ENCODE data around the gene SDCBP2. TPM values are rescaled to one million over a fixed set of nuclear protein-coding genes. Genes with fewer than 3 reads are reported as not detected.
A peak's percentile ranks its signal among the peaks of the same experiment; 100 is the strongest.

The SDCBP2 gene
- total RNA-seq, 4 donors from 2014 or later = 1.3 to 2.9 (median 2.1) TPM

DNA sequence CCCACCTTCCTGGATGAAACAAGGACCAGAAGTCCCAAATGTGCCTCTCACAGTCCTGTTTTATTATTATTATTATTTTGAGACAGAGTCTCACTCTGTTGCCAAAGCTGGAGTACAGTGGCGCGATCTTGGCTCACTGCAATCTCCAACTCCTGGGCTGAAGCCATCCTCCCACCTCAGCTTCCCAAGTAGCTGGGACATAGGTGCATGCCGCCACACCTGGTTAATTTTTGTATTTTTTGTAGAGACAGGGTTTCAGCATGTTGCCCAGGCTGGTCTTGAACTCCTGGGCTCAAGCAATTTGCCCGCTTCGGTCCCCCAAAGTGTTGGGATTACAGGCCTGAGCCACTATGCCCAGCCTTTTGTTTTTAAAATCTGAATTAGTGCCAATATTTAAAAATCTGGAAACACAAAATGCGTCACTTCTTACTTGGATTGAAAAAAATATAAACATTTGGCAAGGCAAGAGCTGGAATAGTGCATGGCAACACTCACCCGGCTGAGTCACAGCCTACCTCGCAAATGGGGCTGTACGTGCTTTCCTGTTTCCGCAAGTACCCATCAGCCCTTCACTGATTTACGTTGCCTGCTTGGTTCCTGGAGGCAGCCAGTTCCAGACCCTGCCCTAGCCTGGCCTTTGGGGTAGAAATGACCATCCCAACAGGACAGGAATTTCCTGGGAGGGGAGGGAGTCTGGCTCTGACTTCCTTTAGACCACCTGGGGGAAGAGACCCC lies 6.3 kb downstream of the SDCBP2 start:
- Histone ChIP-seq H3K4me3 (no peak overlapping the region), H3K36me3 (no peaks in the 10 kb centered on the region), H3K9me3 (no peaks in the 10 kb centered on the region), H3K27me3 (no peaks in the 10 kb centered on the region), H3K27ac (peak overlapping the region; percentile 93 to 99 (median 97)), H3K4me1 (peaks cover 27 to 44% of the 10 kb centered on the region in 2 donors)
- ATAC-seq (no peak), DNase-seq (no peak)
- TF ChIP-seq POLR2A (IDR thresholded peaks at IDR 0.05) (peak; percentile 8 to 57), CTCF (IDR thresholded peaks at IDR 0.05 in 4 of 5, conservative IDR thresholded peaks at IDR 0.05 in 1 of 5) (no peak)
- in situ Hi-C loops (cut with MboI; ENCODE audit: low sequenced_read_pairs in 4 of 4) = no loop called here
- intact Hi-C loops (cut with DNase I; ENCODE audit: low total_unique reads) = no loop called here

GRCh38 chr20:1321654-1321939 lies 7.3 kb downstream of the SDCBP2 start:
- Histone ChIP-seq H3K27me3 (no peaks in the 10 kb centered on the region), H3K36me3 (no peaks in the 10 kb centered on the region), H3K4me1 (peaks cover 17 to 33% of the 10 kb centered on the region in 2 donors), H3K9me3 (no peaks in the 10 kb centered on the region), H3K27ac (peak overlapping the region; percentile 93 to 99 (median 97)), H3K4me3 (no peak overlapping the region)
- ATAC-seq = no peak
- DNase-seq = no peak
- intact Hi-C loops (cut with DNase I; ENCODE audit: low total_unique reads) (no loop called here), in situ Hi-C loops (cut with MboI; ENCODE audit: low sequenced_read_pairs in 4 of 4) (no loop called here)
- TF ChIP-seq POLR2A (IDR thresholded peaks at IDR 0.05) (no peak), CTCF (IDR thresholded peaks at IDR 0.05 in 4 of 5, conservative IDR thresholded peaks at IDR 0.05 in 1 of 5) (no peak)

DNA sequence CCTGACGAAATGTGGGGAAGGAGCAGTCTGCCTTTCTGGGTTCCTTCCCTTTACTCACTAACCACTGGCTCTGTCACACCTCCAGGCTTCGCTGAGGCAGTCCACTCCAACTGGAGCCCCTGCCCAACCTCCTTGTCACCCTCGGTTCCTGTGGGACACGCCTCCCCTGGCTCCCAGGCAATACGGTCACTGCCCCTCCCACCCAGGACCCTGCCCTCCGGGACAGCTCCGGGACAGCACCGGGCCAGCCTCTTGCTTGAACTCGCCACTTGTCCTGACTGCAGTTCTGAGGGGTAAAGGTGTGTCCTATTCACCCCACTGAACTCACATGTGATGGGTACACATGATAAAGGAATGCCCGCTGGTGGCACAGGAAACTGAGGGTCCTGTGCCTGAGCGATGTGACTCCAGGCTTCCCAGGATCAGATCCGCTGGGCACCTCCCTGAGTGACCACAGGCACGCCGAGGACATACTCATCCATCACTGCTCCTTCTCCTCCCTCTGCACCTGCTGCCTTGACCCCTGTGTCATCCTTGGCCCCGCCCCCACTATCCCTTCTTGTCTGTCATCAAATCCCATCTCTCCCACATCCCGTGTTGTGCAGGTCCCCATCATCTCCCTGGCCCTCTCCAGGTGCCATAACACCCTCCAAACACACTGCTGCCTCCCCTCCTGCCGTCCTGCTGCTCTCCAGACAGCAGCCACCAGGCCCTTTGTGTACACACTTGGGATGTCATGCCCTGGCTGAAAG lies 7.9 kb downstream of the SDCBP2 start:
- Histone ChIP-seq H3K36me3 (no peaks in the 10 kb centered on the region), H3K4me1 (peaks cover 11 to 28% of the 10 kb centered on the region in 2 donors), H3K9me3 (no peaks in the 10 kb centered on the region), H3K27ac (peak overlapping the region; percentile 93 to 99 (median 97)), H3K4me3 (no peak overlapping the region), H3K27me3 (no peaks in the 10 kb centered on the region)
- DNase-seq = no peak
- no peak for ATAC-seq
- no peak for TF ChIP-seq POLR2A (IDR thresholded peaks at IDR 0.05)
- TF ChIP-seq CTCF (IDR thresholded peaks at IDR 0.05 in 4 of 5, conservative IDR thresholded peaks at IDR 0.05 in 1 of 5) = no peak
- in situ Hi-C loops (cut with MboI; ENCODE audit: low sequenced_read_pairs in 4 of 4) = no loop called here
- intact Hi-C loops (cut with DNase I; ENCODE audit: low total_unique reads) = no loop called here

DNA sequence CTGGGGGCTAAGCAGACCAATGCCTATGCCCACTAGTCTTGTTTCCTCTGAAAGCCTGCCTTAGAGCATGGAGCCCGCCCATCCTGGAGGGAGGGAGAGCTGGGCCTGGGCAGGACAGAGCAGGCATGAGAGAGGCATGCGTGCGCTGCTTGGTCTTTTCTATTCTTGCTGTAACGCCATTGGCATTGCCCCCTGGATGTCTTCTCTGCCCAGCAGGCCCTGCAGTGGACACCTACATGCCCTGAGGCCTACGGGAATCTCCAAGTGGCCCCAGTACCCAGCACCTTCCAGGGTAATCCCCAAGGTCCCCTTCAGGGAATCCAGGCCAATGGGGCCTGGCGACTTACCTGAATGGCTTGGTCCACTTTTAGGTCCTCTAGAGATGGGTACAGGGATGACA lies 8.9 kb downstream of the SDCBP2 start:
- Histone ChIP-seq H3K36me3 (no peaks in the 10 kb centered on the region), H3K27me3 (no peaks in the 10 kb centered on the region), H3K4me3 (no peak overlapping the region), H3K9me3 (no peaks in the 10 kb centered on the region), H3K4me1 (peaks cover 10 to 27% of the 10 kb centered on the region in 2 donors), H3K27ac (peak overlapping the region in 1 of 4 donors; percentile 99)
- ATAC-seq (no peak), DNase-seq (no peak)
- no peak for TF ChIP-seq CTCF (IDR thresholded peaks at IDR 0.05 in 4 of 5, conservative IDR thresholded peaks at IDR 0.05 in 1 of 5)
- no peak for TF ChIP-seq POLR2A (IDR thresholded peaks at IDR 0.05)
- intact Hi-C loops (cut with DNase I; ENCODE audit: low total_unique reads) = no loop called here
- in situ Hi-C loops (cut with MboI; ENCODE audit: low sequenced_read_pairs in 4 of 4) = no loop called here
